ENCODE measurements around the gene ATP6AP2.

- no peak for TF ChIP-seq POLR2A (IDR thresholded peaks at IDR 0.05)
- no peak for TF ChIP-seq CTCF (IDR thresholded peaks at IDR 0.05)
These were observed 752 bp upstream of the ATP6AP2 start for GRCh38 chrX:40579900-40580536.
